Measurements from ENCODE around the gene HTR6. TPM values are rescaled to one million over a fixed set of nuclear protein-coding genes. Genes with fewer than 3 reads are reported as not detected.
A peak's percentile ranks its signal among the peaks of the same experiment; 100 is the strongest.

HTR6 gene
- not detected for total RNA-seq

DNA sequence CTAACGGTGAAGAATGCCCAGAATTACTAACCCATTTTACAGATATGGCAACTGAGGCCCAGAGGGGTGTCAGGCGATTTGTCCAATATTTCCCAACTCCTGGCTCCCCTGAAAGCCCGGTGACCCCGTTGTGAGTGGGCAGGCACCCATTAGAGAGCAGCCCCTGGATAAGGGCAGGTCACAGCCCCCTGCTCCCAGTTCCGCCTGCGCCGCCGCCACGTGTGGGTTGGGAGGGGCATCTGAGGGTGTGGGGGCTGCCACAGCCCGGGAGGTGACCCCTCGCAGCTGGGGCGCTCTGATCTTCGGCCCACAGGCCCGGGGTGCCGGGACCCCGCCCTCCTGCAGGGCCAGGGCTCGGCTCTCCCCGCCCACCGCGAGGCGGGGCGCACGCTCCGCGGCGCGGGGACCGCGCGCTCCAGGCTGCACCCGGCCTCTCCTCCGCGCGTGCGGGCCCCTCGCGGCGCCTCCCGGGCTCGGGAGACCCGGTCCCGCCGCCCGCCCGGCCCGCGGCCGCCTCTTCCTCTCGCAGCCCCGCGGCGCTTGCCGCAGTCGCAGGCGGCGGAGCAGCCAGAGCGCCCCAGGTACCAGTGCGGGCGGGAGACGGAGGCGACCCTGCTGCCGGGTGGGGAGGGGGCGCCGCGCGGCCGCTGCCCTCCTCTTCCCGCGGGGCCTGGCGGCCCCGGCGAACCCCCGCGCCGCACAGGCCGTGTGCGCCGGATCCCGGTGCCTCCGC, at the start of gene HTR6:
TSS of gene HTR6 (plus strand) at position 423 of the 733 bp plus-strand sequence. CDS start 879 bp downstream, outside the sequence.
- no peaks in the 10 kb centered on the region for H3K9me3 ChIP-seq
- peaks cover 0 to 22% (median 3%) of the 10 kb centered on the region in 4 donors for H3K4me1 ChIP-seq
- WGBS, 2 donors, result 3 to 6% methylated on average over 18 to 24 of the region's 80 CpGs
- H3K27me3 ChIP-seq, result peaks cover 0 to 64% of the 10 kb centered on the region in 2 donors
- H3K36me3 ChIP-seq, result no peaks in the 10 kb centered on the region
- H3K27ac ChIP-seq, result no peak within 1 kb of the TSS
- H3K4me3 ChIP-seq, result peak within 1 kb of the TSS in 1 of 4 donors; percentile 27
- TF ChIP-seq, protein P1, sequence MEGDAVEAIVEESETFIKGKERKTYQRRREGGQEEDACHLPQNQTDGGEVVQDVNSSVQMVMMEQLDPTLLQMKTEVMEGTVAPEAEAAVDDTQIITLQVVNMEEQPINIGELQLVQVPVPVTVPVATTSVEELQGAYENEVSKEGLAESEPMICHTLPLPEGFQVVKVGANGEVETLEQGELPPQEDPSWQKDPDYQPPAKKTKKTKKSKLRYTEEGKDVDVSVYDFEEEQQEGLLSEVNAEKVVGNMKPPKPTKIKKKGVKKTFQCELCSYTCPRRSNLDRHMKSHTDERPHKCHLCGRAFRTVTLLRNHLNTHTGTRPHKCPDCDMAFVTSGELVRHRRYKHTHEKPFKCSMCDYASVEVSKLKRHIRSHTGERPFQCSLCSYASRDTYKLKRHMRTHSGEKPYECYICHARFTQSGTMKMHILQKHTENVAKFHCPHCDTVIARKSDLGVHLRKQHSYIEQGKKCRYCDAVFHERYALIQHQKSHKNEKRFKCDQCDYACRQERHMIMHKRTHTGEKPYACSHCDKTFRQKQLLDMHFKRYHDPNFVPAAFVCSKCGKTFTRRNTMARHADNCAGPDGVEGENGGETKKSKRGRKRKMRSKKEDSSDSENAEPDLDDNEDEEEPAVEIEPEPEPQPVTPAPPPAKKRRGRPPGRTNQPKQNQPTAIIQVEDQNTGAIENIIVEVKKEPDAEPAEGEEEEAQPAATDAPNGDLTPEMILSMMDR (IDR thresholded peaks at IDR 0.05), result no peak
- TF ChIP-seq POLR2A (IDR thresholded peaks at IDR 0.05), result no peak
- TF ChIP-seq EP300 (IDR thresholded peaks at IDR 0.05), result no peak
- DNase-seq (ENCODE audit: low spot score in 2 of 2), result no peak

- WGBS, 2 donors, result 60 to 61% methylated on average over 6 of the region's 6 CpGs
- DNase-seq (ENCODE audit: low spot score in 2 of 2), result no peak
- TF ChIP-seq, protein P1 (IDR thresholded peaks at IDR 0.05), result no peak
- TF ChIP-seq POLR2A (IDR thresholded peaks at IDR 0.05), result no peak
- TF ChIP-seq EP300 (IDR thresholded peaks at IDR 0.05), result no peak
- H3K9me3 ChIP-seq, result no peaks in the 10 kb centered on the region
- H3K27ac ChIP-seq, result no peak overlapping the region
- no peaks in the 10 kb centered on the region for H3K27me3 ChIP-seq
- peaks cover 0 to 30% (median 0%) of the 10 kb centered on the region in 3 donors for H3K36me3 ChIP-seq
- peaks cover 0 to 34% (median 18%) of the 10 kb centered on the region in 4 donors for H3K4me1 ChIP-seq
- H3K4me3 ChIP-seq, result no peak overlapping the region
These were observed 49.2 kb upstream of the HTR6 start for GRCh38 chr1:19615438-19615837.

DNA sequence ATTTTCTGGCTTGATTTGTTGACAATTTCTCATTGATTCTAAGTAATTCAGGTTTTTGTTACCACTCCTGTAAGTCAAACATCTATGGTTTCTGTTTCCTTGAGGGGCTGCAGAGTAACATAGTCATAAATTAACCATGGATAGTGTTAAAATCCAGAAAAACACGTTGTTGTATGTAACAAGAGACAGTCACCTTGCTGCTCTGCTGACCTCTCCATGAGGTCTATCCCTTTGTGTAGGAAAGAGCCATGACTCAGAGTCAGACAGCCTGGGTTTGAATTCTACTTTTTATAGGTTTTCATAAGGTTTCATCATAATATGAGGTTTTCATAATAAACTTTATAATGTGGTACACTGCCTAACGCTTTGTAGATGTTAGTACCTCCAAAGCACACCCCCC, 48.2 kb upstream of the HTR6 start:
- WGBS, 2 donors, result 70 to 79% methylated on average over 2 of the region's 2 CpGs
- no peaks in the 10 kb centered on the region for H3K9me3 ChIP-seq
- H3K4me1 ChIP-seq, result peaks cover 0 to 41% (median 18%) of the 10 kb centered on the region in 4 donors
- peaks cover 0 to 30% (median 0%) of the 10 kb centered on the region in 3 donors for H3K36me3 ChIP-seq
- TF ChIP-seq POLR2A (IDR thresholded peaks at IDR 0.05), result no peak
- no peak for TF ChIP-seq EP300 (IDR thresholded peaks at IDR 0.05)
- TF ChIP-seq, protein P1 (IDR thresholded peaks at IDR 0.05), result no peak
- H3K27me3 ChIP-seq, result no peaks in the 10 kb centered on the region
- no peak overlapping the region for H3K27ac ChIP-seq
- DNase-seq (ENCODE audit: low spot score in 2 of 2), result no peak
- H3K4me3 ChIP-seq, result no peak overlapping the region

GRCh38 chr1:19617376-19617775, 47.3 kb upstream of the HTR6 start:
- Histone ChIP-seq H3K4me3 (no peak overlapping the region), H3K27me3 (no peaks in the 10 kb centered on the region), H3K36me3 (peaks cover 0 to 30% (median 0%) of the 10 kb centered on the region in 3 donors), H3K27ac (no peak overlapping the region), H3K9me3 (no peaks in the 10 kb centered on the region), H3K4me1 (peaks cover 0 to 49% (median 18%) of the 10 kb centered on the region in 4 donors)
- TF ChIP-seq POLR2A (IDR thresholded peaks at IDR 0.05), result no peak
- 67 to 78% methylated on average over 3 of the region's 3 CpGs for WGBS, 2 donors
- DNase-seq (ENCODE audit: low spot score in 2 of 2), result no peak

DNA sequence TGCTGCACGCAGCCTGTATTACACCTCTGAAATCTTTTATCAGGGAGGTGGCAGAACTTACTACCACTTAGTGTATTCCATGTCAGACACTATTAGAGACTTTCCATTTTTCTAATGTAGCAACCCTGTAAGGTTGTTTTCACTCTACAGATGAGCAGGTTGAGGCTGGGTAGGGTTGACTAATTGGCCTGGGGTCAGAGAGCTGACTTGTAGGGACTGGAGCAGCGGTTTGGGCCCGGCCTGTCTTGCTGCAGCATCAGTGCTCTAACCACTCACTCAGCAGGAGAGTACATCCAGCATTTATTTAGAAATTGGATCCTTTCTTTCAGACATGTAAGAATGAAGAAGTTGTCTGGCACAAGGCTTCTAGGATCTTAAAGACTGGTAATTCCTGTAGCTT, 46.2 kb upstream of the HTR6 start:
- 97 to 98% methylated on average over 3 of the region's 3 CpGs for WGBS, 2 donors
- Histone ChIP-seq H3K9me3 (no peaks in the 10 kb centered on the region), H3K27ac (no peak overlapping the region), H3K4me1 (peaks cover 0 to 49% (median 18%) of the 10 kb centered on the region in 4 donors), H3K4me3 (no peak overlapping the region), H3K27me3 (no peaks in the 10 kb centered on the region), H3K36me3 (peaks cover 0 to 28% (median 0%) of the 10 kb centered on the region in 3 donors)
- no peak for DNase-seq (ENCODE audit: low spot score in 2 of 2)
- TF ChIP-seq POLR2A (IDR thresholded peaks at IDR 0.05) (no peak), EP300 (IDR thresholded peaks at IDR 0.05) (no peak)
- TF ChIP-seq, protein P1 (IDR thresholded peaks at IDR 0.05), result no peak

All from tibial nerve (tissue), 4 donors.